Spleen (tissue), 11 donors: ENCODE results near the gene STX16. TPM values are rescaled to one million over a fixed set of nuclear protein-coding genes. Genes with fewer than 3 reads are reported as not detected.

Source experiments
- DNase-seq: peaks from one replicate; pipeline ENCODE4 v3.0.0-alpha.2; 2020
- H3K27ac ChIP-seq, 8 donors: fragments of 200-600 bp; sonication (generic) in 7 of 8; 1 replicate in 4 of 8; 2 replicates in 4 of 8; pipeline versions ENCODE4 v1.5.0 to v1.8.0; 2016 to 2021; ENCODE audit warnings: inconsistent platforms in 4 of 8, mild to moderate bottlenecking in 4 of 8, moderate library complexity in 1 of 8
- H3K27me3 ChIP-seq, 7 donors: fragments of 200-600 bp; sonication (generic) in 6 of 7; replicated peaks in 1 of 7; 1 replicate in 4 of 7; 2 replicates in 3 of 7; pipeline versions ENCODE4 v1.5.0 to v1.8.0; 2016 to 2021; ENCODE audit warnings: inconsistent platforms in 3 of 7, mild to moderate bottlenecking in 1 of 7
- H3K36me3 ChIP-seq, 6 donors: fragments of 200-600 bp; sonication (generic) in 5 of 6; 1 replicate in 4 of 6; 2 replicates in 2 of 6; pipeline versions ENCODE4 v1.5.0 to v1.8.0; 2016 to 2021; ENCODE audit warnings: inconsistent platforms in 2 of 6
- H3K4me1 ChIP-seq, 6 donors: fragments of 200-600 bp; sonication (generic) in 5 of 6; 1 replicate in 3 of 6; 2 replicates in 3 of 6; pipeline versions ENCODE4 v1.5.0 to v1.8.0; 2016 to 2021; ENCODE audit warnings: inconsistent platforms in 3 of 6
- H3K4me3 ChIP-seq, 8 donors: fragments of 200-600 bp; sonication (generic) in 7 of 8; 1 replicate in 4 of 8; 2 replicates in 4 of 8; pipeline versions ENCODE4 v1.5.0 to v1.8.0; 2016 to 2021; ENCODE audit warnings: inconsistent platforms in 4 of 8, mild to moderate bottlenecking in 4 of 8, moderate library complexity in 2 of 8
- H3K9me3 ChIP-seq, 8 donors: fragments of 200-600 bp; sonication (generic) in 7 of 8; 1 replicate in 4 of 8; 2 replicates in 4 of 8; pipeline versions ENCODE4 v1.5.0 to v1.8.0; 2016 to 2021; ENCODE audit warnings: inconsistent platforms in 4 of 8
- CTCF ChIP-seq, 11 experiments: fragments of 200-600 bp in 7 of 11; fragments of 450-650 bp in 4 of 11; sonication (generic) in 4 of 11; IDR thresholded peaks in 8 of 11; conservative IDR thresholded peaks in 3 of 11; 1 replicate in 7 of 11; 2 replicates in 4 of 11; pipeline versions ENCODE4 v1.4.0 to v1.8.0; 2016 to 2021; ENCODE audit warnings: antibody characterized with exemption in 11 of 11, inconsistent platforms in 4 of 11, mild to moderate bottlenecking in 1 of 11
- POLR2A ChIP-seq, 3 donors: fragments of 450-650 bp; IDR thresholded peaks; one replicate each; pipeline ENCODE4 v1.5.1; 2017; ENCODE audit warnings: antibody characterized with exemption in 3 of 3, mild to moderate bottlenecking in 1 of 3
- POLR2AphosphoS5 ChIP-seq, 3 donors: sonication (generic); formaldehyde crosslinking; IDR thresholded peaks; one replicate each; pipeline ENCODE4 v1.5.1; 2017; ENCODE audit warnings: antibody characterized with exemption in 3 of 3
- WGBS, 5 donors: extraction: QIAGEN DNeasy Blood & Tissue Kit in 3 of 5; methylation state at CpG; one replicate each; pipeline versions ENCODE4 v1.1.5 to v1.1.7; 2013 to 2018; 5-methylcytosine and 5-hydroxymethylcytosine counted together
- intact Hi-C: fragments of 100-400 bp; cut with DNase I; formaldehyde crosslinking; loops from one replicate; pipeline ENCODE4 v1.15.0; 2023; ENCODE audit warnings: low total_unique reads
- polyA plus RNA-seq, 3 donors: library from polyadenylated mRNA; stranded (reverse); fragments of 200-250 nt; gene quantifications; one replicate each; pipeline ENCODE4 v1.2.1, GENCODE V29; 2013
- total RNA-seq, 7 donors: library from RNA; depleted of rRNA in 3 of 7; stranded (reverse); fragments of >200 nt in 3 of 7; fragmentation: NEBNext Ultra II Directional in 4 of 7; extraction: Animal tissue kit (Norgen Biotek cat#: 25700) in 4 of 7; gene quantifications; one replicate each; pipeline versions ENCODE4 v1.1.0 to v1.2.1, GENCODE V29; 2016 to 2021
- donor health status: healthy with polysubstance abuse.
- donor health status: DM: no; HTN: no; CAD: no; lungs with moderate emphysema.
- donor health status: DM: no; HTN: no; CAD: no.
- donor health status: Bipolar disorder and iron deficiency.
- donor health status: healthy.
- donor health status: DM: no; HTN: no; CAD: no.
- donor health status: DM: yes; HTN: yes; CAD: no.

STX16 gene
- total and polyA plus RNA-seq, 10 donors, result 34.4 to 105 (median 75.0) TPM

DNA sequence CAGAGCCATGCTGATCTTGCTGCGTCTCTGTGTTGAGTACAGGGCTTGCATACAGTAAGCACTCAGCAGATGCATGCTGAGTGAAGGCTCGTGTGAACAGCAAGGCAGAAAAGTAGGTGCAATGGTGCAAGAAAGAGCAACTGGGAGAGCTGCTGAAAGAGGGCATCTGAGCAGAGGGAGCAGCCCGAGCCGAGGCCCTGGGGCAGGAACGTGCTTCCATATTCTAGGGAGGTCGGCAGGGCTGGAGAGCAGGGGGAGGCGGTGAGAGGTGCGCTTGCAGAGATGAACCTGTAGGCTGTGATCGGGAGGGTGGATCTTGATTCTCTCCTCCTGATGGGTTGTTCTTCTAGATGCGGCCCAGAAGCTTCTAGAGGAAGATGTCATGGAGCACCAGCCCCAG lies 26.4 kb upstream of the STX16 start:
- peaks cover 0 to 13% (median 0%) of the 10 kb centered on the region in 6 donors for H3K4me1 ChIP-seq
- no peak overlapping the region for H3K27ac ChIP-seq
- H3K36me3 ChIP-seq, result no peaks in the 10 kb centered on the region
- TF ChIP-seq POLR2A (IDR thresholded peaks at IDR 0.05) (no peak), CTCF (IDR thresholded peaks at IDR 0.05 in 8 of 11, conservative IDR thresholded peaks at IDR 0.05 in 3 of 11) (no peak), POLR2AphosphoS5 (IDR thresholded peaks at IDR 0.05) (no peak)
- 81 to 96% (median 91%) methylated on average over 10 of the region's 10 CpGs for WGBS, 5 donors
- no peak for DNase-seq
- intact Hi-C loops, result no loop called here
- no peaks in the 10 kb centered on the region for H3K9me3 ChIP-seq
- peaks cover 0 to 19% (median 0%) of the 10 kb centered on the region in 7 donors for H3K27me3 ChIP-seq
- H3K4me3 ChIP-seq, result no peak overlapping the region

GRCh38 chr20:58625585-58625984 lies 25.5 kb upstream of the STX16 start:
- Histone ChIP-seq H3K9me3 (no peaks in the 10 kb centered on the region), H3K27me3 (peaks cover 0 to 11% (median 0%) of the 10 kb centered on the region in 7 donors), H3K27ac (no peak overlapping the region), H3K36me3 (no peaks in the 10 kb centered on the region), H3K4me3 (no peak overlapping the region), H3K4me1 (peaks cover 0 to 13% (median 0%) of the 10 kb centered on the region in 6 donors)
- intact Hi-C loops, result no loop called here
- 66 to 81% (median 72%) methylated on average over 5 to 6 of the region's 6 CpGs for WGBS, 5 donors
- TF ChIP-seq POLR2A (IDR thresholded peaks at IDR 0.05) (no peak), POLR2AphosphoS5 (IDR thresholded peaks at IDR 0.05) (no peak), CTCF (IDR thresholded peaks at IDR 0.05 in 8 of 11, conservative IDR thresholded peaks at IDR 0.05 in 3 of 11) (no peak)
- no peak for DNase-seq

DNA sequence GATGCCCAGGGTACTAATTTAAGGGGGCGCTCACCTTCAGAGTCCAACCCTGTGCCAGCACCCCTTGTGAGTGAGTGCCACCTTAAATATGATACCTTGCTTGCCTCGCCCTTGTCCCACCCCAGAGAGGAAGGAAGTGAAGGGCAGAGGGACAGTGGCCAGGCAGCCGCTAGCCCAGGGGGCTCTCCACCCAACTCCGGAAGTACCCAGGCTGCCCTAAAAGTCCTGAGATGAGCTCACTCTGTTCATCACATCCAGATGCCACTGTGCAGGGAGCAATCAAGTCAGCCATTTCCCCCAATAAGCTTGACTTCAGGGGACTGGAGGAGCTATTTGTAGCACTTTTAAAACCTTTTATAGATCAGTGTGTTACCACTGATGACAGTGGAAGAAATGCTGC lies 25.0 kb upstream of the STX16 start:
- TF ChIP-seq POLR2AphosphoS5 (IDR thresholded peaks at IDR 0.05), result no peak
- no peak for TF ChIP-seq POLR2A (IDR thresholded peaks at IDR 0.05)
- no peak for TF ChIP-seq CTCF (IDR thresholded peaks at IDR 0.05 in 8 of 11, conservative IDR thresholded peaks at IDR 0.05 in 3 of 11)
- no peak overlapping the region for H3K4me3 ChIP-seq
- WGBS, 5 donors, result 20 to 49% (median 42%) methylated on average over 1 to 4 of the region's 4 CpGs
- DNase-seq, result no peak
- no peaks in the 10 kb centered on the region for H3K36me3 ChIP-seq
- peaks cover 0 to 13% (median 0%) of the 10 kb centered on the region in 6 donors for H3K4me1 ChIP-seq
- intact Hi-C loops, result no loop called here
- H3K27me3 ChIP-seq, result peaks cover 0 to 11% (median 0%) of the 10 kb centered on the region in 7 donors
- no peak overlapping the region for H3K27ac ChIP-seq
- no peaks in the 10 kb centered on the region for H3K9me3 ChIP-seq

- DNase-seq, result no peak
- Histone ChIP-seq H3K4me3 (no peak overlapping the region), H3K27me3 (peaks cover 0 to 3% (median 0%) of the 10 kb centered on the region in 7 donors), H3K27ac (no peak overlapping the region), H3K36me3 (no peaks in the 10 kb centered on the region), H3K4me1 (peaks cover 0 to 13% (median 0%) of the 10 kb centered on the region in 6 donors), H3K9me3 (no peaks in the 10 kb centered on the region)
- intact Hi-C loops, result no loop called here
- TF ChIP-seq CTCF (IDR thresholded peaks at IDR 0.05 in 8 of 11, conservative IDR thresholded peaks at IDR 0.05 in 3 of 11) (no peak), POLR2AphosphoS5 (IDR thresholded peaks at IDR 0.05) (no peak), POLR2A (IDR thresholded peaks at IDR 0.05) (no peak)
- WGBS, 5 donors, result 80 to 94% (median 82%) methylated on average over 11 of the region's 11 CpGs
Measured at GRCh38 chr20:58627212-58628072, 23.6 kb upstream of the STX16 start.
